ENCODE data around the gene SMIM11.

DNA sequence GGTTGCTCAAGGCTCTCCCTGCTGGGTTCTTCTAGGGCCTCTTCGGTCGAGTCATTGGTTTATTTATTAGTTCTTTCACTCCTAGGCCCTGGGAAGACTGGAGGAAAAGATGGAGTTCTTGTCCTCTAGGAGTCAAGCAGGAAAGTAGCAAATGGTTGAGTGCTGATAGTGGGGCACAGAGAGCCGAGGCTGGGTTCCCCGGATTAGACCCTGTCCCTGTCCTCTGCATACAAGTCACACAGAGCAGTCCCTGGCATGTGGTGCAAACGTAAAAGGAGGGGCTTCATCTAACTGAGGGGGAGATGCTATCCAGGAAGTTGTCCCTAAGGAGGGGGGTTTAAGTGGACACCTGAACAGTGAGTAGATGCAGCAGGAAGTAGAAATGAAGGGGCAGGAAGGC, 30.7 kb upstream of the SMIM11 start:
- TF ChIP-seq ZNF624 (tag by site-specific recombination; IDR thresholded peaks at IDR 0.05) (no peak), ZNF416 (tag by site-specific recombination; IDR thresholded peaks at IDR 0.05) (no peak), ZNF211 (tag by site-specific recombination; IDR thresholded peaks at IDR 0.05; ENCODE audit: low read depth) (no peak), ZNF600 (tag by site-specific recombination; IDR thresholded peaks at IDR 0.05) (no peak), ZSCAN16 (tag by site-specific recombination; IDR thresholded peaks at IDR 0.05) (no peak)
- TF ChIP-seq, protein P1, sequence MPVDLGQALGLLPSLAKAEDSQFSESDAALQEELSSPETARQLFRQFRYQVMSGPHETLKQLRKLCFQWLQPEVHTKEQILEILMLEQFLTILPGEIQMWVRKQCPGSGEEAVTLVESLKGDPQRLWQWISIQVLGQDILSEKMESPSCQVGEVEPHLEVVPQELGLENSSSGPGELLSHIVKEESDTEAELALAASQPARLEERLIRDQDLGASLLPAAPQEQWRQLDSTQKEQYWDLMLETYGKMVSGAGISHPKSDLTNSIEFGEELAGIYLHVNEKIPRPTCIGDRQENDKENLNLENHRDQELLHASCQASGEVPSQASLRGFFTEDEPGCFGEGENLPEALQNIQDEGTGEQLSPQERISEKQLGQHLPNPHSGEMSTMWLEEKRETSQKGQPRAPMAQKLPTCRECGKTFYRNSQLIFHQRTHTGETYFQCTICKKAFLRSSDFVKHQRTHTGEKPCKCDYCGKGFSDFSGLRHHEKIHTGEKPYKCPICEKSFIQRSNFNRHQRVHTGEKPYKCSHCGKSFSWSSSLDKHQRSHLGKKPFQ (tag by site-specific recombination; IDR thresholded peaks at IDR 0.05) = no peak
- TF ChIP-seq, protein P2, sequence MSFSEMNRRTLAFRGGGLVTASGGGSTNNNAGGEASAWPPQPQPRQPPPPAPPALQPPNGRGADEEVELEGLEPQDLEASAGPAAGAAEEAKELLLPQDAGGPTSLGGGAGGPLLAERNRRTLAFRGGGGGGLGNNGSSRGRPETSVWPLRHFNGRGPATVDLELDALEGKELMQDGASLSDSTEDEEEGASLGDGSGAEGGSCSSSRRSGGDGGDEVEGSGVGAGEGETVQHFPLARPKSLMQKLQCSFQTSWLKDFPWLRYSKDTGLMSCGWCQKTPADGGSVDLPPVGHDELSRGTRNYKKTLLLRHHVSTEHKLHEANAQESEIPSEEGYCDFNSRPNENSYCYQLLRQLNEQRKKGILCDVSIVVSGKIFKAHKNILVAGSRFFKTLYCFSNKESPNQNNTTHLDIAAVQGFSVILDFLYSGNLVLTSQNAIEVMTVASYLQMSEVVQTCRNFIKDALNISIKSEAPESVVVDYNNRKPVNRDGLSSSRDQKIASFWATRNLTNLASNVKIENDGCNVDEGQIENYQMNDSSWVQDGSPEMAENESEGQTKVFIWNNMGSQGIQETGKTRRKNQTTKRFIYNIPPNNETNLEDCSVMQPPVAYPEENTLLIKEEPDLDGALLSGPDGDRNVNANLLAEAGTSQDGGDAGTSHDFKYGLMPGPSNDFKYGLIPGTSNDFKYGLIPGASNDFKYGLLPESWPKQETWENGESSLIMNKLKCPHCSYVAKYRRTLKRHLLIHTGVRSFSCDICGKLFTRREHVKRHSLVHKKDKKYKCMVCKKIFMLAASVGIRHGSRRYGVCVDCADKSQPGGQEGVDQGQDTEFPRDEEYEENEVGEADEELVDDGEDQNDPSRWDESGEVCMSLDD (tag by site-specific recombination; IDR thresholded peaks at IDR 0.05) = no peak
- TF ChIP-seq, protein P3, sequence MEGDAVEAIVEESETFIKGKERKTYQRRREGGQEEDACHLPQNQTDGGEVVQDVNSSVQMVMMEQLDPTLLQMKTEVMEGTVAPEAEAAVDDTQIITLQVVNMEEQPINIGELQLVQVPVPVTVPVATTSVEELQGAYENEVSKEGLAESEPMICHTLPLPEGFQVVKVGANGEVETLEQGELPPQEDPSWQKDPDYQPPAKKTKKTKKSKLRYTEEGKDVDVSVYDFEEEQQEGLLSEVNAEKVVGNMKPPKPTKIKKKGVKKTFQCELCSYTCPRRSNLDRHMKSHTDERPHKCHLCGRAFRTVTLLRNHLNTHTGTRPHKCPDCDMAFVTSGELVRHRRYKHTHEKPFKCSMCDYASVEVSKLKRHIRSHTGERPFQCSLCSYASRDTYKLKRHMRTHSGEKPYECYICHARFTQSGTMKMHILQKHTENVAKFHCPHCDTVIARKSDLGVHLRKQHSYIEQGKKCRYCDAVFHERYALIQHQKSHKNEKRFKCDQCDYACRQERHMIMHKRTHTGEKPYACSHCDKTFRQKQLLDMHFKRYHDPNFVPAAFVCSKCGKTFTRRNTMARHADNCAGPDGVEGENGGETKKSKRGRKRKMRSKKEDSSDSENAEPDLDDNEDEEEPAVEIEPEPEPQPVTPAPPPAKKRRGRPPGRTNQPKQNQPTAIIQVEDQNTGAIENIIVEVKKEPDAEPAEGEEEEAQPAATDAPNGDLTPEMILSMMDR (tag by site-specific recombination; IDR thresholded peaks at IDR 0.05) = no peak
- TF ChIP-seq, protein P4, sequence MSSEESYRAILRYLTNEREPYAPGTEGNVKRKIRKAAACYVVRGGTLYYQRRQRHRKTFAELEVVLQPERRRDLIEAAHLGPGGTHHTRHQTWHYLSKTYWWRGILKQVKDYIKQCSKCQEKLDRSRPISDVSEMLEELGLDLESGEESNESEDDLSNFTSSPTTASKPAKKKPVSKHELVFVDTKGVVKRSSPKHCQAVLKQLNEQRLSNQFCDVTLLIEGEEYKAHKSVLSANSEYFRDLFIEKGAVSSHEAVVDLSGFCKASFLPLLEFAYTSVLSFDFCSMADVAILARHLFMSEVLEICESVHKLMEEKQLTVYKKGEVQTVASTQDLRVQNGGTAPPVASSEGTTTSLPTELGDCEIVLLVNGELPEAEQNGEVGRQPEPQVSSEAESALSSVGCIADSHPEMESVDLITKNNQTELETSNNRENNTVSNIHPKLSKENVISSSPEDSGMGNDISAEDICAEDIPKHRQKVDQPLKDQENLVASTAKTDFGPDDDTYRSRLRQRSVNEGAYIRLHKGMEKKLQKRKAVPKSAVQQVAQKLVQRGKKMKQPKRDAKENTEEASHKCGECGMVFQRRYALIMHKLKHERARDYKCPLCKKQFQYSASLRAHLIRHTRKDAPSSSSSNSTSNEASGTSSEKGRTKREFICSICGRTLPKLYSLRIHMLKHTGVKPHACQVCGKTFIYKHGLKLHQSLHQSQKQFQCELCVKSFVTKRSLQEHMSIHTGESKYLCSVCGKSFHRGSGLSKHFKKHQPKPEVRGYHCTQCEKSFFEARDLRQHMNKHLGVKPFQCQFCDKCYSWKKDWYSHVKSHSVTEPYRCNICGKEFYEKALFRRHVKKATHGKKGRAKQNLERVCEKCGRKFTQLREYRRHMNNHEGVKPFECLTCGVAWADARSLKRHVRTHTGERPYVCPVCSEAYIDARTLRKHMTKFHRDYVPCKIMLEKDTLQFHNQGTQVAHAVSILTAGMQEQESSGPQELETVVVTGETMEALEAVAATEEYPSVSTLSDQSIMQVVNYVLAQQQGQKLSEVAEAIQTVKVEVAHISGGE (tag by site-specific recombination; conservative IDR thresholded peaks at IDR 0.05; ENCODE audit: low read depth) = no peak
- TF ChIP-seq, protein P5, sequence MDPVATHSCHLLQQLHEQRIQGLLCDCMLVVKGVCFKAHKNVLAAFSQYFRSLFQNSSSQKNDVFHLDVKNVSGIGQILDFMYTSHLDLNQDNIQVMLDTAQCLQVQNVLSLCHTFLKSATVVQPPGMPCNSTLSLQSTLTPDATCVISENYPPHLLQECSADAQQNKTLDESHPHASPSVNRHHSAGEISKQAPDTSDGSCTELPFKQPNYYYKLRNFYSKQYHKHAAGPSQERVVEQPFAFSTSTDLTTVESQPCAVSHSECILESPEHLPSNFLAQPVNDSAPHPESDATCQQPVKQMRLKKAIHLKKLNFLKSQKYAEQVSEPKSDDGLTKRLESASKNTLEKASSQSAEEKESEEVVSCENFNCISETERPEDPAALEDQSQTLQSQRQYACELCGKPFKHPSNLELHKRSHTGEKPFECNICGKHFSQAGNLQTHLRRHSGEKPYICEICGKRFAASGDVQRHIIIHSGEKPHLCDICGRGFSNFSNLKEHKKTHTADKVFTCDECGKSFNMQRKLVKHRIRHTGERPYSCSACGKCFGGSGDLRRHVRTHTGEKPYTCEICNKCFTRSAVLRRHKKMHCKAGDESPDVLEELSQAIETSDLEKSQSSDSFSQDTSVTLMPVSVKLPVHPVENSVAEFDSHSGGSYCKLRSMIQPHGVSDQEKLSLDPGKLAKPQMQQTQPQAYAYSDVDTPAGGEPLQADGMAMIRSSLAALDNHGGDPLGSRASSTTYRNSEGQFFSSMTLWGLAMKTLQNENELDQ (tag by site-specific recombination; IDR thresholded peaks at IDR 0.05; ENCODE audit: low read depth) = no peak
